GM18870 (cell line): ENCODE results near the gene ADAM12.

ENCODE experiments used
- ATAC-seq: cut with Tn5 transposase; IDR thresholded peaks from one replicate; pipeline ENCODE4 v1.9.1; 2021; ENCODE audit warnings: moderate library complexity; ENCODE audit not compliant: unreplicated experiment

ADAM12 gene, protein sequence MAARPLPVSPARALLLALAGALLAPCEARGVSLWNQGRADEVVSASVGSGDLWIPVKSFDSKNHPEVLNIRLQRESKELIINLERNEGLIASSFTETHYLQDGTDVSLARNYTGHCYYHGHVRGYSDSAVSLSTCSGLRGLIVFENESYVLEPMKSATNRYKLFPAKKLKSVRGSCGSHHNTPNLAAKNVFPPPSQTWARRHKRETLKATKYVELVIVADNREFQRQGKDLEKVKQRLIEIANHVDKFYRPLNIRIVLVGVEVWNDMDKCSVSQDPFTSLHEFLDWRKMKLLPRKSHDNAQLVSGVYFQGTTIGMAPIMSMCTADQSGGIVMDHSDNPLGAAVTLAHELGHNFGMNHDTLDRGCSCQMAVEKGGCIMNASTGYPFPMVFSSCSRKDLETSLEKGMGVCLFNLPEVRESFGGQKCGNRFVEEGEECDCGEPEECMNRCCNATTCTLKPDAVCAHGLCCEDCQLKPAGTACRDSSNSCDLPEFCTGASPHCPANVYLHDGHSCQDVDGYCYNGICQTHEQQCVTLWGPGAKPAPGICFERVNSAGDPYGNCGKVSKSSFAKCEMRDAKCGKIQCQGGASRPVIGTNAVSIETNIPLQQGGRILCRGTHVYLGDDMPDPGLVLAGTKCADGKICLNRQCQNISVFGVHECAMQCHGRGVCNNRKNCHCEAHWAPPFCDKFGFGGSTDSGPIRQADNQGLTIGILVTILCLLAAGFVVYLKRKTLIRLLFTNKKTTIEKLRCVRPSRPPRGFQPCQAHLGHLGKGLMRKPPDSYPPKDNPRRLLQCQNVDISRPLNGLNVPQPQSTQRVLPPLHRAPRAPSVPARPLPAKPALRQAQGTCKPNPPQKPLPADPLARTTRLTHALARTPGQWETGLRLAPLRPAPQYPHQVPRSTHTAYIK

DNA sequence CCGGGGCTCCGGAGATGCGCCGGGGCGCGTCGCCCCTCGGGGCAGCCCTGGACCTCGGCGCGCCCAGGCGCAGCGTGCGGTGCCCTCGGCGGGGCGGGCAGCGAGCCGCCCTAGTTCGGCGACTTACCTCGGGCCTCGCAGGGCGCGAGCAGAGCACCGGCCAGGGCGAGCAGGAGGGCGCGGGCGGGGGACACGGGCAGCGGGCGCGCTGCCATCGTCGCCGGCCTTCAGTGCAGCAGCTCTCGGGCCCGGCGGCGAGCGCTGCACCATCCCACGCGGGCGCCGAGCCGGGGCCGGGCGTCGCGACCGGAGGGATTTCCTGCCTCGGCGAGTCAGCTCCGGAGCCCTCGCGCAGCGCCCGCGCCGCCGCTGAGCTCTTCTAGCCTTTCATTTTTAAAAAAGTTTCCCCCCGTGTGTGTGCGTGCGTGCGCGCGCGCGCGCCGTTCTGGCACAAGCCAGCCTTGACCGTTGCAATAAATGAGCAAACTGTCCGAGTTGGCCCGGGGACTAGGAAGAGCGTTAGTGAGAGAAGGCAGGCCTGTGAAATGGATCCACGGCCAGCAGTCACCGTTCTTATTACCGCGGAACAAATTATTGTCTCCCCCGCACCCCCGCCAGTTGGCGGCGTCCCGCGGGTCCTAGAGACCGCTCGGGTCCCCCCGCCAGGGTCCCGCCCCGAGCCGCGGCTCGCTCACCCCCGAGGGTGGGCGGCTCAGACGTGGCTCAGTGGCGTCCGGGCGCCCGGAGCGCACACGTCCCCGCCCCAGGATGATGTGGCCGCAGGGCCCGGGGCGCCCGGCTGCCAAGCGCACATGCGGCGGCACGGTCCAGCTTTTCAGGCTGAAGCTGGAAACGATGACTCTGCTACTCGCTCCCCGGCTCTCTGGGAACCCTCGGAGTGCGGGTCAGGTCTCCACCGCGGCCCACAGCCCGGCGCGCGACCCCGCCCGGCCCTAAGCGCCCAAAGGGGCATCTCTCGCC lies at the start of gene ADAM12:
ADAM12 (minus strand) TSS at position 547 of the 981 bp plus-strand sequence; CDS start at position 215, 332 bp downstream.
- ATAC-seq, result no peak

DNA sequence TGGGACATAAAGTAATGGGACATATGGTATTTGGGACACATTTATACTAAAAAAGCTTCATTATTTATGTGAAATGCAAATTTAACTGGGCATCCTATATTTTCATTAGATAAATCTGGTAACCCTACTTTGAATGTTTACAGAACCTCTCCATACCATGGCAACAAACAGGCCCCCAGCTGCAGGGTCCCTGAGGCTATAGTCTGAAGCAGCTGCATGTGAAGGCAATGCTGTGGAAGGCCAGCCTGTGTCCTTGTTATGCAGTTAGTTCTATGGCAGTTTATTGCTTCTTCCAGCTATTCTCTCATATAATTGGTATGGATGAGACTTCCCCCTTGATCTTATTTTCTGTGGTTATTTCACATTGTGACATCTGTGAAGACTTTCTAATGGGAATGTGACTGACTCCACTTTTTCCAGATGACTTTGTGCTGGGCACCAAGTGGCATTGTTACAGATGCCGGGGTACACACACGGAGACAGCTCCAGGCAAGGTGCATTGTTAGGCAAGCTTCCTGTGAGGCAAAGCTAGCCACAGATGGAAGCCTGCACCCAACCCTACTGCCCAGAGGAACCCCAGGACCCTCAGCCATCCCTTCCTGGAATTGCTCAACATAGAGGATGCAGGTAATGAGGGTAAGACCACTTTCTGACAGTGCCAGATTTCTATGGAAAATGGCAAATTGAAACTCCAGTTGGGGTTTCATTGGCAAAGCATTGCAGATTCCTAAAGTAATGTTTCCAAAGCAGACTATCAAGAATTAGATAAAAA lies 49.5 kb upstream of the ADAM12 start:
- ATAC-seq, result no peak

DNA sequence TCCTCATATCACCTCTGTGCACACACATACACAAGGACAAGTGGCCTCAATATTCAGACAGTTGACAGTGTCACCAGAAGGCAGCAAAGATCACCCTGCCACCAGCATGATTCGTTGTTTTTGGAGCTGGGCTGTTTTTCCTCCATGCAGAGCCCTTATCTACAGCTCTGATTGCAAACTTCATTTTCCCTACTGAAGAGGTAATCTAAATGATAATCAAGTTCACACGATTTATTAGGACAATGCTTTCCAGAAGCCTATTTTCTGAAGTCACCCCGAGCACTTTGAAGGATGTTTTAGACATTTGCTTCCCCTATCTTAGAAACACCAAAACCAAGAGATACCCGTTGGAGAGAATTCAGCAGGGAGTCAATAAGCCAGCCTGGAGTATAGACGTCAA lies 46.0 kb upstream of the ADAM12 start:
- ATAC-seq, result no peak

DNA sequence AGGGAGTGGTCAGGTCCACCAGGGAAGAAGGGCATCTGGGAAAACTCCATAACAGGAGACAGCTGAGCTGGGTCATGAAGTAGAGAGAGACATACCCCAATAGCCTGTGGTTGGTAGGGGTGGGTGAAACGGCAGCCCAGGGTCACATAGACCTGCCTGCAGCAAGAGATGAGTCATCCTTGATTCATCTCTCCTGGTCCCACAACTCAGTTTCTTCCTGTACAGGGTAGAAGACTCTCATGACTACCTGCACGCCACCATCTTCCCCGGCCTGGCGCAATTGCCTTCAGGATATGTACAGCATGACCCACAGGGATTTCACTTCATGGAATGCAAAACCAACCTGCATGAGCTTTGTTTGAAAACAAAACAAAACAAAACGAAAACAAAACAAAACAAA lies 45.1 kb upstream of the ADAM12 start:
- ATAC-seq, result no peak

DNA sequence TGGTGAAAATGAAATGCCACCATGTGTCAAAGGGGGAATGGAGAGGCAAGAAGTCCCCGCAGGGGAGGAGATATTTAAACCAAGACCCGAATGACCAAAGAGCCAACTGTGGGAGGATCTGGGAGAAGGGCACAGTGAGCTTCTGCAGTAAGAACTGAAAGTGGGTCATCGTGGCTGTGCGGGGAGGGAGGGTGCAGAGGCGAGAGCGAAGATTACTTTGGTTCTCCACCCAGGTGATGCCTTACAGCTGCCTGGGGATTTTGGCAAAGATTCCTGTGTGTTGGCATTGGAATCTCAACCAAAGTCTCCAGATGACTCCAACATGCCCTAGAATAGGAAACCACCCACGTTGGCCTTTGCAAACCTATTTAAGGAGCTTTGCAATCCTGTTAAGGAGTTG lies 44.2 kb upstream of the ADAM12 start:
- ATAC-seq, result no peak

DNA sequence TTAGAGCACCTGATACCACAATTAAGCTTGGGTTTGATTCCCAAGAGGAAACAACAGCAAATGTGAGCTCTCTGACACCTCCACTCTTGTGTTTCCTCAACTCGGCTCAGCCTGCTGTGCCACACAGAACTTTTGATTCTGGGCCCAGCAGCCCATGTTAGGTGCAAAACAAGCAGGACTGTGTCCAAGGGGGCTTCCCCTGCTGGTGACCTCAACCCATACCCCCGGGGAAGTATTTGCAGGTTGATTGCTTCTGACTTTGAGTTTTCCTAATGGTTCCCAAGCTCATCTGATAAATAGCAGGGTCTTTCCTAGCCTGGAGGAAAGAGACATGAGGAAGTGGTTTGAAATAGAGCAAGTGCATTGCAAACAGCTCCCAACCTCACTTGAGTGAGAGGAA lies 43.5 kb upstream of the ADAM12 start:
- ATAC-seq, result no peak

DNA sequence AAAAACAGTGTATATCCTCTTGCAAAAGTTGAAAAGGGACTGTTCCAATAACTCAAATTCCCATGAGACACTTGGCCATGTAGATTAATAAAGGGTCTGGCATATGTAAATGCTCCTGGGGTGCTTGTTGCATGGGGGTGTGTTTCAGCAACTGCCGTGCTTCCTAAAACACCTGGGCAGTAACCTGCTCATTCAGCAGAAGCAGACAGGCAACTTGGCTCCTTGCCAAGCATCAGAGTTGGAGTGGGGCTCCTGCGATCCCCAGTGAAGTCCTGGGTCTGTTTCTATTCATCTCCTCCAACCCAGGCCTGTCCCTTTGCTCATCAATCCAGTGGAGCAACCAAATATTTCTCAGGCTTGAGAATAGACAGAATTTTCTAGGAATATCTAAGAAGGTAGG lies 42.2 kb upstream of the ADAM12 start:
- ATAC-seq, result no peak

DNA sequence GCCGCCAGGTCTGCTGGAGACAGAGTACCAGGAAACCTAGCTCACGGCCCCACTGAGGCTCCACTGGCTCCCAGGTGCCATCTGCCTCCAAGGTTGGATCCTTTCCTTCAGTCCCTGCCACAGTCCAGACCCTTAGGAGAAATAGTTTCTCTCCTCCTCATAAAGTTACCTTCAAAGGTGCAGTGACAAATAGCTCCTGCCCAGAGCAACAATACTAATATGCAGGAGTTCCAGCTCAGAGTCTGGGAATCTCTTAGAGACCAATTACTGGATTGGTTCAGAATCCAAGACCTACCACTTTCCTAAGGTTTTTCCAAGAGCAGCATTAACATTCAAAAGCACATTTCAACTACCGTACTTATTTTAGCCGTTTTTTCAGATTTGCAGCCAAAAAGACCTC lies 41.0 kb upstream of the ADAM12 start:
- no peak for ATAC-seq

DNA sequence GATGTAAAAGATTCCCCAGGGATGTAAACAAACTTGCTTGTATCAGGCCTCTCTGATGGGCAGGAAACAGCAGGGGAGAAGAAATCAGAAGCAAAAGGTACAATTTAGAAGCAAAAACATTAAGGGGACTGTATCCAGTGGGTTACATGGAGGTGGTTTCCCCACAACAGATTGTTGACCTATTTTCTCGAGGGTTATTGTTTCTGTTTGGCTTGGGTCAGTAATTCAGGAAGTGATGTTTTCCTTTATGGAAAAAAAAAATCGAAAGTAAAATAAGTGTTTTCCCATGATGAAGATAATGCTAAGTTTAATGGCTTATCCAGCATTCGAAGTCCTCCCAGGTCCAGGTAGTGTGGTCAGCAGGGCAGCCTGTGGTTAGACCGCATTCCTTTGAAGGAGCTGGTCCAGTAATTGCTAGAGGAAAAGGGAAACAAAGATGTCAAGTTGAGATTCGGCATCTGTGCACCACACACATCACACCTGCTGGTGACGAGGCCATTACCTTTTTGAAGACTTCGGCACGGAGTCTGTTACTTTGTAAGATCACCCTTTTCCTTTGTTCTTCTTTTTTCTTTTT lies 37.3 kb upstream of the ADAM12 start:
- no peak for ATAC-seq

DNA sequence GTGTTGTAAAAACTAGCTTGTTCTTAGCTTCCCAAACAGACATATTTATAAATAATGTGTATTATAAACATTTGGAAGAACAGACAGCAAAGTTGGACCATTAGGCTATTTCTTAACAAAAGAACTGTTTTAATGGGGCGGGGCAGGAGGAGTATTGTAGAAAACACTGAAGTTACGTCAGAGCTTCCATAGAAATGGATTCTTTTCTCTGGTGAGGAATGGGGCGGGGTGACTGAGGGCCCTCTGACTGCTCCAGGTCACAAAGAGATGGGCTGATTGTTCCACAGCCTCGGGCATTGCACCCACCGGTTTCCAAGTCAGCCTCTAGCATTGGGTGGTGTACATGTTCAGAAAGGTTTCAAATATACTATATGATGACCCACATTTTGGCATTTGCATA lies 36.8 kb upstream of the ADAM12 start:
- no peak for ATAC-seq

DNA sequence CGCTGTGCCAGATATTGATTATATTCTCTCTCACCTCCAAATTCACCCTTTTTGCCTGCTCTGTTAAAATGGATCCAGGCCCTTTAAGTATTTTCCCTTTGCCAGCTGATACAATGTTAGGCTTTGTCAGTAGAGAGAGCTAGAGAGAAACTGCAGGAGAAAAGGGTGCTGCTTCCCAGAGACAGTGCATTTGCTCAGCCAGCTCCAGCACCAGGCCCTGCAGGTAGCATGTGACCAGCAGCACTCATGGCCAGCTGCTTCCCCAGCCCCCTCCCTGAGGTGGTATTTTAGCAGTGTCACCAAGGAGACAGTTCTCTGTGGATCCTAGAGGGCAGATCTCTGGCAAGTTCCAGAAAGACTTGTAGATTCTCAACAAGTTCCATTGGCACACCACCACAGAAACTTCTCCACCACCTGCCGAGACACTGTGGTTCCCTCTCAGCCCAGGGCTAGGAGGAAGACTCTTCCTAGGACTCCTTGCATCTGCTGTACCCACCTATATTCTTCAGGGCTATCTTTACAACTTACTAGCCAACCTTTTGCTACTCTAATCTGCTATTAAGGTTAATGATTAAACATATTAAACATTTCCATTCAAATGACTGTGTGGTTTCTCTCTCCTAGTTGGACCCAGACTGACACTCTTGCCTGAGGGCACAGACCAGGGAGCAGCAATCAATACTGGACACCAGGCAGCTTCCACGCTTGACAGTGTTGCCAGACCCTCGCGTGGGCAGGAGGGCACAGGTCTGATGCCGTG lies 35.6 kb upstream of the ADAM12 start:
- no peak for ATAC-seq

DNA sequence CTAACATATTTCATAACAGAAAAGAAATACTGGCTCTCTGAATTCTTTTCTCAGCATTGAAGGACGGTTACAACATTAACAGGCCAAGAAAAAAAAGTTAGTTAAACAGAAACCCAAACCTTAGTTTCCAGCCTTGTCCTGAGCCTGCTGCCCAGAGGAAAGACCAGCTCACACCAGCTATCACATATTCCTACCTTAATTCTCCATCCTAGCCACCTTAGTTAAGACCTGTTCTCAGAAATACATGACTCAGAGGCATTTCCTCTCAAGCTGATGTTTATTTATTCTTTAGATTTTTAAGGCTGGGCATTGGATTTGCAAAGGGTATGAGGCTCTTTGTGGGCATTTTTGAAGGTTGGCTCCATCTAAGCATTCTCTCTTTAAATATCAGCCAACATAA lies 34.3 kb upstream of the ADAM12 start:
- no peak for ATAC-seq

DNA sequence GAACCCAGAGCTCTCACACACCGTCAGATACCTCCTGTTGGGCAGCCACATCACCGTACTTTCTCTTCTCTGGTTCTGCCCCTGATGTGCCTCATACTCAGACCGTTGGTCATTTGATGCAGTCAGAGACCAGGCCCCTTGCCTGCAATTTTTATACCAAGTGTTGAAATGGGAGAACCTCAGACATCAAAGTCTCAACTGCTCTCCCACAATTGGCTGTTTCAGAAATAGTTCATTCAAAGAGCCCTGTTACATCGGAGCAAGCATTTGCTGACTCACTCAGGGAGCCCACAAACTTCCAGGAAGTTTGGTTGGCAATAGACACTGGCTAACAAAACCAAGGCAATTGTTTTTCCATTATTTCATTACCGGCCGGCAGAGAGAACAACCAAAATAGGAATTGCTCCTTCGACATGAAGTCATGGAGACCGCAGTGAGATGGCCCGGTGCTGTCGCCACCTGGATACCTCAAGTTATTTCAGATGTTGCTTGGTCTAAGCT lies 33.5 kb upstream of the ADAM12 start:
- ATAC-seq, result no peak

DNA sequence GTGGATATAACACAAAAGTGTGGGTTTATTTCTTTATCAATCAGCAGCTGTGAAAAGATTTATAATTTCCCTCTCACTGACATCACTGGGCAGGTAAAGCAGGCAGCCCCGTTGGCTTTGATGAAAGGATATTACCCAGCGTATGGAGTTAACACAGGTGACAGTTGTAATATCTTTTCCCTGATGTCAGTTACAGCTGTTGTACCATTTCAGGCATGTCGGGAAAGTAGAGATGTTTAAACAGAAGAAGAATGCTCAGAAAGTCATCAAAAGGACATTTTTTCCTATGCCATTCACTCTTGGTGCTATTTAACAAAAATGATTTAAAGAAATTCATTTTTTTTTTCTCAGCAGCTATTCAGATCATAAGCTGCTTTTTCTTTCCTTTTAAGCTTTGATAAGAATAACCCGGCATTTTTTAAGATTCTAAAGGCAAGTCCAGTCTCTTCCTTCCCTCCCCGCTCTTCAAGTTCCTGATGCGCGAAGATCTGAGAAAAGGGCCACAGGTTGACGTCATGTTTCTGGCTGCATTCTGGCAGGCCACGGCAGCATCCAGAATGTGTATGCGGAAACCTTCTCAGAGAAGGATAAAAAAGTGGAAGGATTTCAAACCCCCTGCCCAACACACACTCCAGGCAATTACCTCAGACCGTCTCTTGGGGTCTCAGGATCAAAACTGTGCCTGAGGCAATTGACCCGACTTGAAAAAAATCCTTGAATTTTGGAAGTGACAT lies 32.5 kb upstream of the ADAM12 start:
- no peak for ATAC-seq

DNA sequence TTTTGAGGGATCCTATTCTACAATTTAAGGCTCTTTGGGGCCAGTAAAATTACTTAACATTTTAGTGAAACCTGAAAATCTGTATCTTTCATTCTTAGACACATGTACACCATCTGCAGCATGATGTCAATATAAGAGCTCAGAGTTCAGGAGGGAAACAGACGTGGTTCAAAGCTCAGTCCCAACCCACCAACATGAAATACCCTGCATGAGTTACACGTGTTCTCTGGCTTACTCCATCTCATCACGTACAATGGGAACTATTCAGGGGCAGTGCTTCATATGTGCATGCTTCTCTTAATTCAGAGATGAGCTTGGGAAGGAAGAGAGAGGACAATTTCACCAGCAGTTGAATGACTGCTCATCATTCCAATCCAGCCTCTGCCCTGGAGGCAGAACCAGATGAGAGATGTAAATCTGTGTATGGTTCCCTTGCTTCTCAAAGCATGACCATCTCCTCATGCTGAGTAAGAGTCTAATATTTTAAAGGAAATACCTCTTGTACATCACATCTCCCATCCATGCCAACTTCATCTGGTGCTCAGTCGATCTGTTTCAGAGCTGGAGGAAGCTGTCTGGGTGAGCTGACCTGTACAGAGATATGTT lies 29.0 kb upstream of the ADAM12 start:
- no peak for ATAC-seq

DNA sequence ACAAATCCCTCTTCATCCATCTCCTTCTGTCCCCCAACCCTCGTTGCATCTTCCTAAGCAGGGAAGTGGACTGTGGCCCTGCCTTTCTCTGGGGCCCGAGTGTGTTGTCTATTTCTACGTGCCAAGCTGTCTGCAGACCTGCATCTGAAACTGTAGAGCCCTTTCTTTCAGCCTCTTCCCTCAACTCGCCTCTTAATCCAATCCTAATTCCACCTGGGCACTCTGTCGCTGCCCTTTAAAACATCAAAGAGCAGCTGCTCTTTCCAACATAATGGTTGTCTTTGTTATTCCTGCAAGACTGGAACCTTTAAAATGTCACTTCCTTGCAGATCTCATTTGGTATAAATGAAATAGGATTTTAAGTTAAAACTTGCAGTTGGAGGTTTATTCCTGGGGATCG lies 21.5 kb upstream of the ADAM12 start:
- no peak for ATAC-seq

DNA sequence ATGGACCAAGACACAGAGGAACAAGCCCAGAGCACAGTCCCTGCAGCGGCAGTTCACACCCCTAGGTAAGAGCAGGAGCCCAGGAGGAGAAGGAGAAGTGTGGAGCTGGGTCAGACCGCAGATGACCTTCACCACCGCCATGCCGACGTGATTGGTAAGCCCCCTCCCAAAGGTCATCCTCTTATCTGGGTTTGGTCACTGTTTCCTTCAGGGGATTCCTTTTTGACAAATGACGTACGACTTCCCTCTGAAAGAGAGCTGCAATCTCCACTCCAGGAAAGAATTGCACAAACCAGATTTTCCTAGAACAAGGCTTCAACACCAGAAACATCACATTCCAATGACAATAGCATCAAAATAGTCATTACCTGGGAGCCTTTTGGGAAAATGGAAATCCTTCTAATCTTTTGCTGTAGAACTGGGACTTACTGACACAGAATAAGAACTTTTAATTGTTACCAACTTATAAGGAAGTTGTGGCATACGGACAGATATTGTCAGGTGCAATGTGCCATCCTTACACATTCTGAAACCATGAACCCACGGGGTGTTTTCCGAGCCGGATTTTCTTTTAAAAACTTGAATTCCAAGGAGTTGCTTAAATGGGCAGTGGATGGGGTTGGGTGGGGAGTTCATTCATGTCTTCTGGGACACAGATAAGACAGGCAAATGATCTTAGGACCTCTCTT lies 20.8 kb upstream of the ADAM12 start:
- ATAC-seq, result no peak
